ENCODE measurements around the gene NDUFS7. TPM values are rescaled to one million over a fixed set of nuclear protein-coding genes. Genes with fewer than 3 reads are reported as not detected.

Gene NDUFS7
- total and polyA plus RNA-seq, 2 donors (not counting 3 experiments of a cell fraction or from before 2014, with no cell fraction given), result 101 to 224 TPM

DNA sequence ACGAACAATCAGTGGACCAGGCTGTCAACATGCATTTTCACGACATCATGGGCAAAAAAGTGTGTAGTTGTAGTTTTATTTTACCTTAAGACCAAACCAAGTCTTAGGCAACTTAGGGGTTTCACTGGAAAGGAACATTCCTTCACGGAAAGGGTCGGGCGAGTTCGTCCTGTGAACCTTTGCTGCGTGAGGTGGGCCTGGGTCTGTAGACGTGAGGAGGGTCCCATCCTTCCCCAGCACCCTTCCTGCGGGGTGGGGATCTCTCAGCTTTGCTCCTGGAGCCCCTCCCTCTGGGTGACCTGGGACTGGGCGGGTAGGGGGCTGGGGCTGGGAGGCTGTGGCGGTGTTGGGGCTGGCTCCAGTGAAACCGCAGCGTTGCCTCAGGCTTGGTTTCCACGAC is 42.2 kb downstream of the NDUFS7 start:
- Histone ChIP-seq H3K9me1 (replicated peaks; ENCODE audit: control insufficient read depth, extremely low read depth, insufficient read depth, low read length) (no peaks in the 10 kb centered on the region), H3K9ac (replicated peaks; ENCODE audit: extremely low read depth, insufficient read depth, low read length) (no peak overlapping the region), H3K27me3 (ENCODE audit: control insufficient read depth in 2 of 2, insufficient read depth in 2 of 2, low read length in 2 of 2) (no peaks in the 10 kb centered on the region), H3K36me3 (ENCODE audit: control insufficient read depth in 2 of 2, extremely low read depth in 1 of 2, insufficient read depth in 2 of 2, low read length in 2 of 2) (peaks cover 20 to 65% of the 10 kb centered on the region in 2 experiments), H2AFZ (ENCODE audit: low read depth, low read length) (no peak overlapping the region), H3K4me2 (ENCODE audit: insufficient read depth, low read length) (no peak overlapping the region), H4K20me1 (replicated peaks; ENCODE audit: control insufficient read depth, extremely low read depth, insufficient read depth, low read length) (peaks cover 2% of the 10 kb centered on the region), H3K79me2 (ENCODE audit: control insufficient read depth, insufficient read depth, low read length) (peaks cover 30% of the 10 kb centered on the region), H3K4me1 (ENCODE audit: control insufficient read depth, extremely low read depth, insufficient read depth, low read length) (no peaks in the 10 kb centered on the region), H3K9me3 (replicated peaks; ENCODE audit: control insufficient read depth, insufficient read depth, low read length) (no peaks in the 10 kb centered on the region), H3K27ac (ENCODE audit: insufficient read depth, low read depth, low read length) (no peak overlapping the region), H3K4me3 (replicated peaks in 1 of 3; ENCODE audit: insufficient read depth in 1 of 3, low read depth in 1 of 3, low read length in 3 of 3) (no peak overlapping the region)
- intact Hi-C loops (cut with micrococcal nuclease), result no loop called here
- ChIA-PET POLR2A (no interaction called here), CTCF (no interaction called here)
- TF ChIP-seq MYC (IDR thresholded peaks at IDR 0.05; ENCODE audit: low read depth, low read length) (no peak), FOS (IDR thresholded peaks at IDR 0.05; ENCODE audit: borderline replicate concordance, insufficient read depth, low read length) (no peak), POLR2A (IDR thresholded peaks at IDR 0.05; ENCODE audit: low read depth, low read length) (no peak), JUN (IDR thresholded peaks at IDR 0.05; ENCODE audit: borderline replicate concordance, insufficient read depth, insufficient read length, low read depth) (no peak), EZH2 (IDR thresholded peaks at IDR 0.05; ENCODE audit: borderline replicate concordance, low read depth, low read length, severe bottlenecking) (no peak)
- TF ChIP-seq, protein P1, sequence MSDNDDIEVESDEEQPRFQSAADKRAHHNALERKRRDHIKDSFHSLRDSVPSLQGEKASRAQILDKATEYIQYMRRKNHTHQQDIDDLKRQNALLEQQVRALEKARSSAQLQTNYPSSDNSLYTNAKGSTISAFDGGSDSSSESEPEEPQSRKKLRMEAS (IDR thresholded peaks at IDR 0.05; ENCODE audit: insufficient read depth, insufficient read length), result no peak
- TF ChIP-seq, protein P2, sequence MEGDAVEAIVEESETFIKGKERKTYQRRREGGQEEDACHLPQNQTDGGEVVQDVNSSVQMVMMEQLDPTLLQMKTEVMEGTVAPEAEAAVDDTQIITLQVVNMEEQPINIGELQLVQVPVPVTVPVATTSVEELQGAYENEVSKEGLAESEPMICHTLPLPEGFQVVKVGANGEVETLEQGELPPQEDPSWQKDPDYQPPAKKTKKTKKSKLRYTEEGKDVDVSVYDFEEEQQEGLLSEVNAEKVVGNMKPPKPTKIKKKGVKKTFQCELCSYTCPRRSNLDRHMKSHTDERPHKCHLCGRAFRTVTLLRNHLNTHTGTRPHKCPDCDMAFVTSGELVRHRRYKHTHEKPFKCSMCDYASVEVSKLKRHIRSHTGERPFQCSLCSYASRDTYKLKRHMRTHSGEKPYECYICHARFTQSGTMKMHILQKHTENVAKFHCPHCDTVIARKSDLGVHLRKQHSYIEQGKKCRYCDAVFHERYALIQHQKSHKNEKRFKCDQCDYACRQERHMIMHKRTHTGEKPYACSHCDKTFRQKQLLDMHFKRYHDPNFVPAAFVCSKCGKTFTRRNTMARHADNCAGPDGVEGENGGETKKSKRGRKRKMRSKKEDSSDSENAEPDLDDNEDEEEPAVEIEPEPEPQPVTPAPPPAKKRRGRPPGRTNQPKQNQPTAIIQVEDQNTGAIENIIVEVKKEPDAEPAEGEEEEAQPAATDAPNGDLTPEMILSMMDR (IDR thresholded peaks at IDR 0.05; ENCODE audit: extremely low read depth in 1 of 2, insufficient read depth in 1 of 2, low read depth in 1 of 2, low read length in 2 of 2), result no peak
- FAIRE-seq, result no peak
- no peak for DNase-seq (ENCODE audit: low read depth, low spot score)
- dilution Hi-C loops (cut with MboI; ENCODE audit: extremely low pct_ligation_motif_present, low sequenced_read_pairs), result no loop called here
- BruUV-seq (replicated peaks), result no TSS peak
